GM06990 (cell line): ENCODE data around the gene ARHGAP21.

ENCODE experiments used
- DNase-seq: peaks from one replicate; pipeline ENCODE4 v3.0.0-alpha.2; 2011; ENCODE audit not compliant: insufficient read length; ENCODE audit errors: extremely low read depth
- H3K27me3 ChIP-seq: replicated peaks from 2 replicates; pipeline ENCODE4 v1.6.0; 2011; ENCODE audit warnings: low read length; ENCODE audit not compliant: control insufficient read depth, insufficient read depth
- H3K36me3 ChIP-seq: 2 replicates; pipeline ENCODE4 v1.5.1; 2011; ENCODE audit warnings: low read length; ENCODE audit not compliant: control insufficient read depth, insufficient read depth
- H3K4me3 ChIP-seq: replicated peaks from 2 replicates; pipeline ENCODE4 v1.5.1; 2011; ENCODE audit warnings: low read depth, mild to moderate bottlenecking, control low read depth, low read length
- TF ChIP-seq, protein P1 (sequence below): IDR thresholded peaks from 2 replicates; pipeline ENCODE4 v1.5.1; 2011; ENCODE audit warnings: low read length, control low read depth, mild to moderate bottlenecking, inconsistent platforms; ENCODE audit not compliant: insufficient read depth, poor library complexity, severe bottlenecking

ARHGAP21 gene

DNA sequence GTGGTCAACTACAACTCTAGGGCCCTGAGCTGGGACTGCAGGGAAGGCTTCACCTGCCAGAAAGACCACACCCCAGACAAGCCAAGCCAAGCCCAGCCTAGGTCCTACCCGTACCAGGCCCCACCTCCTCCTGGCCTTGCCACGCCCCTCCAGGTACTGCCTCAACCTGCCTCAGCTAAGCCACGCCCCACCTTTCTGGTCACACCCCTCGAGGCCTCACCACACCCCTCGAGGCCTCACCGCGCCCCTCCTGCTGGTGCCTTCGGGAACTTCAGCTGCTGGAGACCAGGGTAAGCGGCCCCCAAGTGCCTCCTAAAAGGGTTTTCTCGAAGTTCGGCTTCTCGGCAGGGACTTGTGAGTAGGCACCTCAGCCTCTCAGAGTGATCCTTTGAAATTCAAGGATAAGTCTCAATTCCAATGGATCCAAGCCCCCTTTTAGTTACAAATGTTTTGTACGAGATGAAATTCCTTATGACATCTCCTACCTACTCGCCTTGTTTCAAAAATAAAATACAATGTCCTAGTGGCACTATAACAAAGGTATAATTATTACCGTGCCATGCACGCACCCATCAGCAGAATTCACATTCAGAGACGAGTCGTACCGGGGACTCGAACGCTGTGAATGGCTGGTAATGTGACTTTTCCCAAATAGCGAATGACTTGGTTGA is 171.2 kb downstream of the ARHGAP21 start:
- TF ChIP-seq, protein P1, sequence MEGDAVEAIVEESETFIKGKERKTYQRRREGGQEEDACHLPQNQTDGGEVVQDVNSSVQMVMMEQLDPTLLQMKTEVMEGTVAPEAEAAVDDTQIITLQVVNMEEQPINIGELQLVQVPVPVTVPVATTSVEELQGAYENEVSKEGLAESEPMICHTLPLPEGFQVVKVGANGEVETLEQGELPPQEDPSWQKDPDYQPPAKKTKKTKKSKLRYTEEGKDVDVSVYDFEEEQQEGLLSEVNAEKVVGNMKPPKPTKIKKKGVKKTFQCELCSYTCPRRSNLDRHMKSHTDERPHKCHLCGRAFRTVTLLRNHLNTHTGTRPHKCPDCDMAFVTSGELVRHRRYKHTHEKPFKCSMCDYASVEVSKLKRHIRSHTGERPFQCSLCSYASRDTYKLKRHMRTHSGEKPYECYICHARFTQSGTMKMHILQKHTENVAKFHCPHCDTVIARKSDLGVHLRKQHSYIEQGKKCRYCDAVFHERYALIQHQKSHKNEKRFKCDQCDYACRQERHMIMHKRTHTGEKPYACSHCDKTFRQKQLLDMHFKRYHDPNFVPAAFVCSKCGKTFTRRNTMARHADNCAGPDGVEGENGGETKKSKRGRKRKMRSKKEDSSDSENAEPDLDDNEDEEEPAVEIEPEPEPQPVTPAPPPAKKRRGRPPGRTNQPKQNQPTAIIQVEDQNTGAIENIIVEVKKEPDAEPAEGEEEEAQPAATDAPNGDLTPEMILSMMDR, result peak; percentile 43
- Histone ChIP-seq H3K27me3 (no peaks in the 10 kb centered on the region; the same call in 1 of the 2 replicates), H3K4me3 (no peak overlapping the region), H3K36me3 (no peaks in the 10 kb centered on the region)
- DNase-seq, result peak; percentile 35

DNA sequence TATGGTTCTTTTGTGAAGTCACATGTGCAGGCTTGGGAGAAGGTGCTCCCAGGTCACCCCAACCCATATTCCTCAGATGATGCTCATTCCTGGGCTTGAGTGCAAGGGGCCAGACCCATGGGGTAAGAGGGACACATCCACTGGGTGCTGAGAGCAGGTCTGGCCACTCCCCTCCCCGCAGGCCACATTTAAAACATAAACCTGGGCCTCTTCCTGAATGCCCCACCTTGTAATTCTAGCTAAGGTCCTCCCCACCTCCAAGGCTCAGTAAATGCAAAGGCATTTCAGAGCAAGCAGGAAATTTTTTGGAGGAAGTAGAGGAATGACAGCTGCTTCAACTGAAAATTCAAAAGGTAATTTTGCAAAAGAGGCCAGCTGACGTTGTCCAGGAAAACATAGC is 172.5 kb downstream of the ARHGAP21 start:
- no peak overlapping the region for H3K4me3 ChIP-seq
- TF ChIP-seq, protein P1, result no peak
- no peak for DNase-seq

DNA sequence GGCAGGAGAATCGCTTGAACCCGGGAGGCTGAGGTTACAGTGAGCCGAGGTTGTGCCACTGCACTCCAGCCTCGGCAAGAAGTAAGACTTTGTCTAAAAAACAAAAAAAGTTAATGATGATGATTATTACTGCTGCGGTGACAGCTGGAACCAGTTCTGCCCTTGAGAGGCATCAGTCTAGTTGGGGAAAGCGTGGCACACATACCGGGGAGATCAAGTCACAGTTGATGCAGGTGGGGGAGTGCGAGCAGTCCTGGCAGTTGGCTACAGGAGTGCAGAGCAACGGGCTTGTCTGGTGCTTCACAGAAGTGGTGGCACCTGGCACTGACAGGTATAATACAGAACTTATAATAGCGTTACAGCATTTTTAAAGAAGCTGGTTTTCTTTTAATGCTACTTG is 173.0 kb downstream of the ARHGAP21 start:
- TF ChIP-seq, protein P1, result no peak

More for the DNA sequence above, 172.5 kb downstream of the ARHGAP21 start:
- Histone ChIP-seq H3K27me3 (no peaks in the 10 kb centered on the region; the same call in 1 of the 2 replicates), H3K36me3 (no peaks in the 10 kb centered on the region)

DNA sequence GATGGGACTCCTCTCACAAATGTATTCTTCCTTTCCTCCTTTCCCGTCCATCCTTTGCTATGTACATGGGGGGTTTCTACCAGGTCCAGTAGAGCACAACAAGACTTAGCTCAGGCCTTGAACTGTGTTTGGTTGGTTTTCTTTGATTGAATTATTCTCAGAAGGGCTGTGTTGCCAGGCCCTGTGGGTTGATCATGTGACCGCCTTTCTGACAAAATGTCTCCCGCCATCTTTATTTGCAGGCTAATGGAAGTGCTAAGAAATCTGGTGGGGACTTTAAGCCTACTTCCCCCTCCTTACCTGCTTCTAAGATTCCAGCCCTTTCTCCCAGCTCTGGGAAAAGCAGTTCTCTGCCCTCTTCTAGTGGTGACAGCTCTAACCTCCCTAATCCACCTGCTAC is 178.1 kb downstream of the ARHGAP21 start:
- no peaks in the 10 kb centered on the region for H3K27me3 ChIP-seq
- H3K36me3 ChIP-seq, result no peaks in the 10 kb centered on the region
- TF ChIP-seq, protein P1, result no peak
- DNase-seq, result no peak
- no peak overlapping the region for H3K4me3 ChIP-seq

More for the DNA sequence above, 173.0 kb downstream of the ARHGAP21 start:
- no peak overlapping the region for H3K4me3 ChIP-seq
- H3K27me3 ChIP-seq, result no peaks in the 10 kb centered on the region; the same call in 1 of the 2 replicates
- H3K36me3 ChIP-seq, result no peaks in the 10 kb centered on the region
- no peak for DNase-seq

DNA sequence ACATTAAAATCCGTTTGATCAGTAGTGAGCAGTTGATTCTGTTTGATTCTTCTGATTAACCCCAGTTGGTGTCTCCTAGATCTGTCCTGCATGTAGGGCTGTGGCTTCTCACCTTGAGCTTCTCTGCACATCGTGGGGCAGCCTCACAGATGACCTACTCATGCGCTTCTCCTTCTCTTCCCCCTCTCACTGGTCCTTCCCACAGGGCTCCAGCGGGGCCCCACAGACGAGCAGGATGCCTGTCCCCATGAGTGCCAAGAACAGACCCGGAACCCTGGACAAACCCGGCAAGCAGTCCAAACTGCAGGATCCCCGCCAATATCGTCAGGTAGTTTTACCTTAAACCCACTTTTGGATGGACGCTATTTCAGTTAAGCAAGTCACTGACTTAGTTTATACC is 178.9 kb downstream of the ARHGAP21 start:
- Histone ChIP-seq H3K36me3 (no peaks in the 10 kb centered on the region), H3K4me3 (no peak overlapping the region), H3K27me3 (no peaks in the 10 kb centered on the region)
- TF ChIP-seq, protein P1, result no peak
- DNase-seq, result no peak
